Activated CD4-positive, alpha-beta T cell treated with anti-CD3 and anti-CD28 coated beads for 24 hours (primary cell): Measurements from ENCODE around the gene TAC4.

ENCODE experiments used
- DNase-seq, 2 donors: peaks; one replicate each; pipeline ENCODE4 v3.0.0-alpha.2; 2020; ENCODE audit warnings: low read depth in 2 of 2

The TAC4 gene

GRCh38 chr17:49809056-49809455, 38.8 kb downstream of the TAC4 start:
- no peak for DNase-seq

GRCh38 chr17:49798738-49799137, 49.1 kb downstream of the TAC4 start:
- no peak for DNase-seq

- no peak for DNase-seq
Measured at GRCh38 chr17:49798182-49798581, 49.7 kb downstream of the TAC4 start.

GRCh38 chr17:49795372-49795771, 52.5 kb downstream of the TAC4 start:
- DNase-seq = no peak

- no peak for DNase-seq
Measured at GRCh38 chr17:49793309-49793708, 54.6 kb downstream of the TAC4 start.

GRCh38 chr17:49789243-49789578, 58.7 kb downstream of the TAC4 start:
- DNase-seq = no peak

- peak; percentile 96 for DNase-seq
Measured at GRCh38 chr17:49788478-49789242, 59.2 kb downstream of the TAC4 start, which contains the start of gene KAT7. TSS of gene KAT7 (plus strand) at chr17:49788681. CDS start at chr17:49788835, 154 bp downstream.
